ENCODE results near the gene CHST8.

Gene CHST8

GRCh38 chr19:33813391-33814101 lies 191.8 kb downstream of the CHST8 start:
- H3K9me3 ChIP-seq (ENCODE audit: insufficient read depth, low read length, severe bottlenecking): no peaks in the 10 kb centered on the region
- no peaks in the 10 kb centered on the region for H3K4me1 ChIP-seq (ENCODE audit: insufficient read depth, low read length)
- H3K79me2 ChIP-seq (ENCODE audit: insufficient read depth, low read length): no peaks in the 10 kb centered on the region
- no peak for TF ChIP-seq EZH2 (IDR thresholded peaks at IDR 0.05; ENCODE audit: borderline replicate concordance, low read depth, low read length, severe bottlenecking)
- no peak overlapping the region for H3K9ac ChIP-seq (ENCODE audit: low read depth, low read length)
- H3K4me2 ChIP-seq (ENCODE audit: insufficient read depth, low read length): no peak overlapping the region
- H2AFZ ChIP-seq (ENCODE audit: low read depth, low read length): no peak overlapping the region
- H3K27ac ChIP-seq (ENCODE audit: low read length): no peak overlapping the region
- 0 out of 2 replicates have a peak, but pooled peaks cover 3% of the 10 kb centered on the region for H4K20me1 ChIP-seq (ENCODE audit: insufficient read depth, low read length)
- no peaks in the 10 kb centered on the region for H3K27me3 ChIP-seq (ENCODE audit: insufficient read depth, low read length, poor library complexity)
- no peak overlapping the region for H3K4me3 ChIP-seq (ENCODE audit: low read depth in 1 of 2, low read length in 2 of 2)
- H3K36me3 ChIP-seq (ENCODE audit: insufficient read depth, low read length): no peaks in the 10 kb centered on the region
- no peak for DNase-seq
- no peak for ATAC-seq (ENCODE audit: insufficient read depth, low read depth)

- Histone ChIP-seq H3K4me3 (ENCODE audit: low read depth in 1 of 2, low read length in 2 of 2) (no peak overlapping the region), H4K20me1 (ENCODE audit: insufficient read depth, low read length) (0 out of 2 replicates have a peak, but pooled peaks cover 3% of the 10 kb centered on the region), H3K4me1 (ENCODE audit: insufficient read depth, low read length) (no peaks in the 10 kb centered on the region), H2AFZ (ENCODE audit: low read depth, low read length) (no peak overlapping the region), H3K79me2 (ENCODE audit: insufficient read depth, low read length) (no peaks in the 10 kb centered on the region), H3K4me2 (ENCODE audit: insufficient read depth, low read length) (no peak overlapping the region), H3K36me3 (ENCODE audit: insufficient read depth, low read length) (no peaks in the 10 kb centered on the region), H3K27ac (ENCODE audit: low read length) (no peak overlapping the region), H3K9me3 (ENCODE audit: insufficient read depth, low read length, severe bottlenecking) (no peaks in the 10 kb centered on the region), H3K27me3 (ENCODE audit: insufficient read depth, low read length, poor library complexity) (no peaks in the 10 kb centered on the region), H3K9ac (ENCODE audit: low read depth, low read length) (no peak overlapping the region)
- TF ChIP-seq EZH2 (IDR thresholded peaks at IDR 0.05; ENCODE audit: borderline replicate concordance, low read depth, low read length, severe bottlenecking) (no peak), CTCF (IDR thresholded peaks at IDR 0.05; ENCODE audit: borderline replicate concordance, extremely low read depth, low read length, poor library complexity, severe bottlenecking) (no peak)
- DNase-seq: no peak
- no peak for ATAC-seq (ENCODE audit: insufficient read depth, low read depth)
Measured at GRCh38 chr19:33814181-33815165, 192.7 kb downstream of the CHST8 start.

GRCh38 chr19:33815380-33816340 lies 193.9 kb downstream of the CHST8 start:
- H3K4me3 ChIP-seq (ENCODE audit: low read depth in 1 of 2, low read length in 2 of 2): no peak overlapping the region
- H3K9ac ChIP-seq (ENCODE audit: low read depth, low read length): no peak overlapping the region
- 0 out of 2 replicates have a peak, but pooled peaks cover 3% of the 10 kb centered on the region for H4K20me1 ChIP-seq (ENCODE audit: insufficient read depth, low read length)
- H3K36me3 ChIP-seq (ENCODE audit: insufficient read depth, low read length): no peaks in the 10 kb centered on the region
- DNase-seq (no peak), ATAC-seq (ENCODE audit: insufficient read depth, low read depth) (no peak)
- H3K79me2 ChIP-seq (ENCODE audit: insufficient read depth, low read length): no peaks in the 10 kb centered on the region
- no peak overlapping the region for H3K4me2 ChIP-seq (ENCODE audit: insufficient read depth, low read length)
- TF ChIP-seq EZH2 (IDR thresholded peaks at IDR 0.05; ENCODE audit: borderline replicate concordance, low read depth, low read length, severe bottlenecking): no peak
- TF ChIP-seq CTCF (IDR thresholded peaks at IDR 0.05; ENCODE audit: borderline replicate concordance, extremely low read depth, low read length, poor library complexity, severe bottlenecking): no peak
- no peak overlapping the region for H2AFZ ChIP-seq (ENCODE audit: low read depth, low read length)
- H3K4me1 ChIP-seq (ENCODE audit: insufficient read depth, low read length): no peaks in the 10 kb centered on the region
- no peak overlapping the region for H3K27ac ChIP-seq (ENCODE audit: low read length)
- no peaks in the 10 kb centered on the region for H3K27me3 ChIP-seq (ENCODE audit: insufficient read depth, low read length, poor library complexity)
- no peaks in the 10 kb centered on the region for H3K9me3 ChIP-seq (ENCODE audit: insufficient read depth, low read length, severe bottlenecking)
